ENCODE measurements around the gene GPR17.

Gene GPR17

DNA sequence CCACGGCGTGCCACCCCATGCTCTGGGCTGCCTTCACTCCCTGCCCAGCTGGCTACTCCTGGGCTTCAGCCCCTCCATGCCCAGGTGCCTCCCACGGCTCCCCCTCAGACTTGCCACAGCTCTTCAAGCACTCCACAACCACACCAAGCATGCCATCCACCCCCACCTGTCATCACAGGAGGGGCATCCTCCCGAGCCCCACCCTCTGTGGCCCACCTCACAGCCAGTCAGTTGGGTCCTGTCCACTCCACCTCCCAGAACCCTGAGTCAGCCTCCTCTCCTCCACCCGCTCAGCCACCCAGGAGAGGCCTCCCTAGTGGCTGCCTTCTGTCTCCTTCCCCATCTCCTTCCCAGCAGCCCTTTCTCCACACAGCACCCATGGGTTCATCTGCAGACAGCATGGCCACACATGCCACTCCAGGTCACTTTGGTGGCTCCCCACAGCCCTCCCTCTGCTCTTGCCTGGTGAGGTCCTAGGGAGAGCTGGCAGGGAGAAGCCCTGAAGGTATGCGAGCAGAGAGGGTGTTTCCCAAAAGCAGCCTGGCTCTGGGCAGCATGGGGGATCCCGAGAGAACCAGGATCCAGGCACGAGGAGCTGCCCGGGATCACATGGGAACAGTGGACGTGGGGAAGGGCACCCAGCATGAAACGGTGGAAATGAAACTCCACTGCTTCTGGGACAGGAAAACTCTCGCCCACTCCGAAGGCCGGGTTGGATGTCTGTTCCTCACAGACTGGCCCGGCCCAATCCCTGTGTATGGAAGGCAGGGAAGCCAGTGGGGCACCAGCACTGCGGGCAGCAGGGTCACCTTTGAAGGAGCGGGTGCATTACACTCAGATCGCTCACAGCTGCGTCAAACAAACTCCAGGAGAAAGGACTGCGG lies 26.6 kb downstream of the GPR17 start:
- no peak overlapping the region for H3K27ac ChIP-seq (ENCODE audit: low read length)
- no peak overlapping the region for H3K9ac ChIP-seq (ENCODE audit: low read length)
- H3K36me3 ChIP-seq (replicated peaks; ENCODE audit: low read depth, low read length), result no peaks in the 10 kb centered on the region
- no peaks in the 10 kb centered on the region for H3K4me1 ChIP-seq (ENCODE audit: low read length)
- H2AFZ ChIP-seq (ENCODE audit: low read depth, low read length), result no peak overlapping the region
- no peaks in the 10 kb centered on the region for H3K9me3 ChIP-seq (ENCODE audit: insufficient read depth, low read length)
- no peaks in the 10 kb centered on the region for H3K79me2 ChIP-seq (ENCODE audit: low read length)
- no peak for TF ChIP-seq EZH2phosphoT487 (IDR thresholded peaks at IDR 0.05; ENCODE audit: low read depth)
- TF ChIP-seq, protein P1, sequence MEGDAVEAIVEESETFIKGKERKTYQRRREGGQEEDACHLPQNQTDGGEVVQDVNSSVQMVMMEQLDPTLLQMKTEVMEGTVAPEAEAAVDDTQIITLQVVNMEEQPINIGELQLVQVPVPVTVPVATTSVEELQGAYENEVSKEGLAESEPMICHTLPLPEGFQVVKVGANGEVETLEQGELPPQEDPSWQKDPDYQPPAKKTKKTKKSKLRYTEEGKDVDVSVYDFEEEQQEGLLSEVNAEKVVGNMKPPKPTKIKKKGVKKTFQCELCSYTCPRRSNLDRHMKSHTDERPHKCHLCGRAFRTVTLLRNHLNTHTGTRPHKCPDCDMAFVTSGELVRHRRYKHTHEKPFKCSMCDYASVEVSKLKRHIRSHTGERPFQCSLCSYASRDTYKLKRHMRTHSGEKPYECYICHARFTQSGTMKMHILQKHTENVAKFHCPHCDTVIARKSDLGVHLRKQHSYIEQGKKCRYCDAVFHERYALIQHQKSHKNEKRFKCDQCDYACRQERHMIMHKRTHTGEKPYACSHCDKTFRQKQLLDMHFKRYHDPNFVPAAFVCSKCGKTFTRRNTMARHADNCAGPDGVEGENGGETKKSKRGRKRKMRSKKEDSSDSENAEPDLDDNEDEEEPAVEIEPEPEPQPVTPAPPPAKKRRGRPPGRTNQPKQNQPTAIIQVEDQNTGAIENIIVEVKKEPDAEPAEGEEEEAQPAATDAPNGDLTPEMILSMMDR (IDR thresholded peaks at IDR 0.05; ENCODE audit: low read depth, low read length), result no peak
- no peak overlapping the region for H3K4me2 ChIP-seq (ENCODE audit: low read length)
- peaks cover 13% of the 10 kb centered on the region; the same call in 1 of the 2 replicates for H3K27me3 ChIP-seq (ENCODE audit: low read depth, low read length)
- H4K20me1 ChIP-seq (ENCODE audit: insufficient read depth, low read length), result no peaks in the 10 kb centered on the region
- H3K4me3 ChIP-seq (ENCODE audit: low read length), result no peak overlapping the region

DNA sequence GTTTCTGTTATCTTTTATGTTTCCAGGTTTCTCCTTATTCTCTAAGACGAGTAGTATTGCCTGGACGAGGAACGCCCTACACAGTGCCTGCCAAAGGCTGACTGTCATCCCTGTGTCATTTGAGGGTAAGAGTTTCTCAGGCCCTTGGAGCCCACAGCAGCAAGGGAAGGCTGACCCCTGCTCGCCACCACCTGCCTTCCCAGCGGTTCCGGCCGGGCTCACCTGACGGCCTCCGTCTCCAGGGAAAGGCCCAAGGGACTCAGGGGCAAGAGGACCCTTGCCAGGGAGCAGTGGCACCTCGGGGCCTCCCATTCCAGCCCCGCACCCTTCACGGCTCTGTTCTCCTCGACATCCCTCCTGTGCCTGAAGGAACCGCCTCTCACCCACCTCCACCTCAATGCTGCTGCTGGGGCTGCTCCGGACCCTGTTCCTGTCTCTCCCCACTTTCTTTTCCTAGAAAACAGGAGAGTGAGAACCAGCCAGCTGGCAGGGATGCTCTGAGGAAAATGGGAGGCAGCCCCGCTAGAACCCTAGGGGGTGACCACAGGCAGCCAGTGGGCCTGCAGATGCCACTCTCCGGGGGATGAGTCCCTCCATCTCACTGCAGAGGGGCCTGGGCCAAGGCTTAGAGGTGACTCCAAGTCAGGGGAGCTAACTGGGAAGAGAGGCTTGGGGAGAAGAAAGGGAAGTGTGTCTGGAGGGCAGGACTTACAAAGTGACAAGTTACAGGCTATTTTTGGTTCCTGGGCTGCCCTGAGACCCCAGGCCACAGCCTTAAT lies 27.5 kb downstream of the GPR17 start:
- Histone ChIP-seq H3K27me3 (ENCODE audit: low read depth, low read length) (peaks cover 13% of the 10 kb centered on the region; the same call in 1 of the 2 replicates), H3K36me3 (replicated peaks; ENCODE audit: low read depth, low read length) (no peaks in the 10 kb centered on the region), H3K9ac (ENCODE audit: low read length) (no peak overlapping the region), H4K20me1 (ENCODE audit: insufficient read depth, low read length) (no peaks in the 10 kb centered on the region), H3K4me3 (ENCODE audit: low read length) (no peak overlapping the region), H3K4me2 (ENCODE audit: low read length) (no peak overlapping the region), H3K79me2 (ENCODE audit: low read length) (no peaks in the 10 kb centered on the region), H2AFZ (ENCODE audit: low read depth, low read length) (no peak overlapping the region), H3K27ac (ENCODE audit: low read length) (no peak overlapping the region), H3K4me1 (ENCODE audit: low read length) (no peaks in the 10 kb centered on the region), H3K9me3 (ENCODE audit: insufficient read depth, low read length) (no peaks in the 10 kb centered on the region)
- TF ChIP-seq, protein P1 (IDR thresholded peaks at IDR 0.05; ENCODE audit: low read depth, low read length), result no peak
- TF ChIP-seq EZH2phosphoT487 (IDR thresholded peaks at IDR 0.05; ENCODE audit: low read depth), result no peak

DNA sequence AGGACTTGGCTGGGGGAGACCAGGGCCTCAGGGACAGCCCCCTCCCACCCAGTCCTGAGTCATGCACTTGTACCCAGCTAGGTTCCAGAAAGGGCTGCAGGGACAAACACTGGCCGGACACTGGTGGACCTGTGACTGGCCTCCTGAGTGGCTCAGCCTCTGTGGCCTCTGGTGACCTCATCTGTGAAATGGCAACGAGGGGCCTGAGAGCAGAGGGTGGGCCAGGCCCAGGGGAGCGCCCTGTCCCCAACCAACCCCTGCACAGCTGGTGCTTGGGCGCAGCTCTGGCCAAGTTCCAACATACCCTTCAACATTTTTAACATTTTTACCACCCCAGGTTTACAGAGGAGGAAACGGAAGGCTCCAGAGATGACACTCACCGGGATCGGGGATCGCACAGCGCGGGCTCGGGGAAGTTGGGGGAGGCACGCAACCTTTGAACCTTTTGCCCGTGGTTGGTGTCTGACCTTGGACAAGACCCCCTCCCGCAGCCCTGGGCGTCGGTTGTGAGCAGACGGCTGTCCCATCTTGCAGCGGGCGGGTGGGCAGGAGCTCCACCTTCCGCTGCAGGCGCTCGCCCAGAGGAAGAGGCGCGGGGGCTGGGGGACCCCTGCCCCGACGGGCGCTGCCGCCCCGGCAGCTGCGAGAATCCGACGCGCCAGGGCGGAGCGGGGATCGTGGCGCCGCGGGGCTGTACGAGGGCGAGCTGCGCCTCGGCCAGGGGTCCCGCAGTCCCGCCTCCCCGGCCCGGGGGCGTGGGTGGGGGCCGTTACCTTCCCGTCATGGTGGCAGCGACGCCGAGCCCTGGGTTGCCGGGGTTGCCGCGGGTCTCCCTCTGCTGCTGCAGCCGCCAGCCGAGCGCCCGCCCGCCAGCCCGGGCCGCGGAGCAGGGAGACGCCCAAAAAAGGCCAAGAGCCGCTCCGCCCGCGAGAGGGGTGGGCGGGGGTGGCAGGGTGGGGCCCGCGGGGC lies 28.6 kb downstream of the GPR17 start:
- TF ChIP-seq, protein P1 (IDR thresholded peaks at IDR 0.05; ENCODE audit: low read depth, low read length), result no peak
- no peak for TF ChIP-seq EZH2phosphoT487 (IDR thresholded peaks at IDR 0.05; ENCODE audit: low read depth)
- Histone ChIP-seq H3K4me3 (ENCODE audit: low read length) (no peak overlapping the region), H3K4me1 (ENCODE audit: low read length) (no peaks in the 10 kb centered on the region), H3K9ac (ENCODE audit: low read length) (no peak overlapping the region), H3K79me2 (ENCODE audit: low read length) (no peaks in the 10 kb centered on the region), H2AFZ (ENCODE audit: low read depth, low read length) (no peak overlapping the region), H3K9me3 (ENCODE audit: insufficient read depth, low read length) (no peaks in the 10 kb centered on the region), H3K27me3 (ENCODE audit: low read depth, low read length) (peaks cover 13% of the 10 kb centered on the region; the same call in 1 of the 2 replicates), H3K36me3 (replicated peaks; ENCODE audit: low read depth, low read length) (no peaks in the 10 kb centered on the region), H3K27ac (ENCODE audit: low read length) (no peak overlapping the region), H4K20me1 (ENCODE audit: insufficient read depth, low read length) (no peaks in the 10 kb centered on the region), H3K4me2 (ENCODE audit: low read length) (no peak overlapping the region)

All from OCI-LY3 (cell line).